Mesendoderm (in vitro differentiated cells): ENCODE results near the gene ZNRF3.
A peak's percentile ranks its signal among the peaks of the same experiment; 100 is the strongest.
"Not testable (repeated sequence)": the region's sequence is repeated elsewhere in the genome, so short reads cannot be mapped to it uniquely, and the experiment has no call there.

ENCODE experiments used
- DNase-seq: peaks from one replicate; pipeline ENCODE4 v3.0.0; 2013
- H2AK5ac ChIP-seq: 2 replicates; pipeline ENCODE4 v1.6.1; 2013; ENCODE audit warnings: low read length, inconsistent platforms
- H2BK120ac ChIP-seq: 2 replicates; pipeline ENCODE4 v1.6.1; 2013; ENCODE audit warnings: low read depth, mild to moderate bottlenecking, low read length, moderate library complexity, mixed read lengths
- H2BK15ac ChIP-seq: replicated peaks from 2 replicates; pipeline ENCODE4 v1.6.1; 2013; ENCODE audit warnings: low read depth, mild to moderate bottlenecking, moderate library complexity
- H2BK5ac ChIP-seq: 2 replicates; pipeline ENCODE4 v1.6.1; 2013; ENCODE audit warnings: low read length, inconsistent platforms
- H3K18ac ChIP-seq: 2 replicates; pipeline ENCODE4 v1.6.1; 2013; ENCODE audit warnings: mild to moderate bottlenecking, low read length, mixed read lengths
- H3K23ac ChIP-seq: one replicate; pipeline ENCODE4 v1.6.1; 2013; ENCODE audit warnings: low read length
- H3K27ac ChIP-seq: 2 replicates; pipeline ENCODE4 v1.5.1; 2013; ENCODE audit warnings: low read depth, mild to moderate bottlenecking, inconsistent platforms, low read length, moderate library complexity
- H3K27me3 ChIP-seq: 2 replicates; pipeline ENCODE4 v1.6.1; 2013; ENCODE audit warnings: low read length, control low read depth, mild to moderate bottlenecking, inconsistent platforms; ENCODE audit not compliant: insufficient read depth, poor library complexity
- H3K36me3 ChIP-seq: 2 replicates; pipeline ENCODE4 v1.6.1; 2013; ENCODE audit warnings: low read length, inconsistent platforms; ENCODE audit not compliant: control insufficient read depth, insufficient read depth
- H3K4ac ChIP-seq: one replicate; pipeline ENCODE4 v1.6.1; 2013; ENCODE audit warnings: low read depth, mild to moderate bottlenecking, low read length, moderate library complexity
- H3K4me1 ChIP-seq: 2 replicates; pipeline ENCODE4 v1.6.1; 2013; ENCODE audit warnings: low read depth, low read length, inconsistent platforms; ENCODE audit not compliant: control insufficient read depth
- H3K4me2 ChIP-seq: 2 replicates; pipeline ENCODE4 v1.6.1; 2013; ENCODE audit warnings: low read length
- H3K4me3 ChIP-seq: 2 replicates; pipeline ENCODE4 v1.5.1; 2013; ENCODE audit warnings: mild to moderate bottlenecking, low read length
- H3K56ac ChIP-seq: one replicate; pipeline ENCODE4 v1.6.1; 2013; ENCODE audit warnings: low read length
- H3K79me1 ChIP-seq: 2 replicates; pipeline ENCODE4 v1.6.1; 2013; ENCODE audit warnings: low read length, inconsistent platforms
- H3K79me2 ChIP-seq: 2 replicates; pipeline ENCODE4 v1.6.1; 2013; ENCODE audit warnings: mild to moderate bottlenecking, low read length; ENCODE audit not compliant: control insufficient read depth, insufficient read depth
- H3K9ac ChIP-seq: 2 replicates; pipeline ENCODE4 v1.6.1; 2013; ENCODE audit warnings: low read length, inconsistent platforms
- H4K5ac ChIP-seq: one replicate; pipeline ENCODE4 v1.6.1; 2013; ENCODE audit warnings: low read length
- H4K8ac ChIP-seq: one replicate; pipeline ENCODE4 v1.6.1; 2013; ENCODE audit warnings: low read depth, mild to moderate bottlenecking, control low read depth, low read length, moderate library complexity
- WGBS: extraction: QIAGEN DNeasy Blood & Tissue Kit; methylation state at CpG from one replicate; pipeline ENCODE4 v1.1.7; 2013; ENCODE audit warnings: low lambda C conversion rate, missing lambda C conversion rate; ENCODE audit not compliant: insufficient coverage; ENCODE audit errors: extremely low coverage; 5-methylcytosine and 5-hydroxymethylcytosine counted together

Gene ZNRF3

DNA sequence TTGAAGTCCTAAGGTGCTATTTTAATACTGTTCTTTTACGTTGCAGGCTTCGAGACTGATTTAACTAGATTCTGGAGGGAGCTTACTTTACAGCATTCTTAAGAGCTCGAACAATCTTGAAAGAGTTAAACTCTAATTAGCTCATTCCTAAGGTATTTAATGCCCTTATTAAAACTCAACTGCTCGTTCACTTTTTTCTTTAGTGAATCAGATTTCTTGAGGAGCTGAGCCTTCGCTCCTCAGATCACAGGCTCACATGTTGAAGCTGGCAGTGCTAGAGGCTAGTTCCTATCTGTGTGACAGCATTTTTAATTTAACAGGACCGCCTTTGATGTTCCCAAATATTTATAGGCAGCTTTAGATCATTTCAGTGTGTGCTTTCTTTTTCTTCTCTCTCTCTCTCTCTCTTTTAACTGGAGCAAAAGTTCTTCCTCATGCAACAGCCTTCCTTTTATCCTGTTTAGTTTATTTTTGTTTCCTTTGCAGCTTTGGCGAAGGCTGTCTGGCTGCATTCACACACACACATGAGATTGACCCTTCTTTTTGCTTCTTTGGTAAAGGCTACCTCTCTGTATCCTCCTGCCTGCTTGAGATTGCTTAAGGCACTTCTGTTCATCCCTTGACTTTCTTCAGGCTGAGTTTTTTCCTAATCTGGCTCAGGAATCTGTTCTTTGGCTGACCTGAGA, 21.0 kb downstream of the ZNRF3 start:
- Histone ChIP-seq H4K5ac (no peak overlapping the region), H2AK5ac (no peak overlapping the region), H3K23ac (no peak overlapping the region), H3K79me1 (peaks cover 31% of the 10 kb centered on the region), H3K9ac (peak overlapping the region; percentile 42), H3K79me2 (peaks cover 84% of the 10 kb centered on the region), H3K4me2 (no peak overlapping the region), H2BK120ac (no peak overlapping the region), H2BK5ac (no peak overlapping the region), H3K4ac (no peak overlapping the region), H3K18ac (no peak overlapping the region), H3K27me3 (no peaks in the 10 kb centered on the region), H3K27ac (no peak overlapping the region), H3K56ac (peak overlapping the region; percentile 45), H3K4me3 (no peak overlapping the region), H4K8ac (no peak overlapping the region), H3K4me1 (peaks cover 17% of the 10 kb centered on the region), H2BK15ac (no peak overlapping the region), H3K36me3 (no peaks in the 10 kb centered on the region)
- DNase-seq: peak; percentile 60
- no CpG with 5 or more reads among the region's 7 CpGs for WGBS

DNA sequence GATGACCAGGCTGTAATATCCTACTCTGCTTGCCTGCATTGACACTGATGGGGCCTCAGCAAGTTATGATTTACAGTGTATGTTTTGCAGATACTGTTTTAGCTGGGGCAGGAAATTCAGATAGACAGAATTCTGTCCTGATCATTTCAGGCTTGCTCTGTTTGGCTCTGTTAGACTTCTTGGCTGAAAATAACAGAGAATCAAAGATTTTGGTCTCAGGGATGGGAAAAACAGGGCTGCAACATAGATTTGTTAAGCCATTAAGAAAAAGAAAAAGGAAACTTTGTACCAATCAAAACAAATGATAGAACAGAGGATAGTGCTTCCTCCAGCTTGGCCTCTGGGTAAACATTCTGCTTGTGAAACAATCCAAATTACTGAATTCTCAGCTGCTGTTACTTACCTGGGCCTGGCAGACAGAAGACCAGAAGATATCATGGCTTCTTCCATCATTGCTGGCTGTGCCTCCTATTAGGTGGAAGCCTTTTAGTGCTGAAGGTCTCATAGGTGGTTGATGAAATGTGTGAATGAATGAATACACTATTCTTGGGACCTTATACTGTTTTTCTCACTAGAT, 22.0 kb downstream of the ZNRF3 start:
- H3K79me1 ChIP-seq: peaks cover 26% of the 10 kb centered on the region
- H2BK120ac ChIP-seq: no peak overlapping the region
- no peak overlapping the region for H4K5ac ChIP-seq
- H3K4me2 ChIP-seq: no peak overlapping the region
- H3K56ac ChIP-seq: no peak overlapping the region
- H3K79me2 ChIP-seq: peaks cover 81% of the 10 kb centered on the region
- H3K36me3 ChIP-seq: no peaks in the 10 kb centered on the region
- no peak overlapping the region for H3K27ac ChIP-seq
- no peak overlapping the region for H2BK5ac ChIP-seq
- H3K18ac ChIP-seq: no peak overlapping the region
- no peak overlapping the region for H3K4me3 ChIP-seq
- no peak overlapping the region for H2AK5ac ChIP-seq
- H2BK15ac ChIP-seq: no peak overlapping the region
- H3K27me3 ChIP-seq: no peaks in the 10 kb centered on the region
- H3K23ac ChIP-seq: no peak overlapping the region
- no peak overlapping the region for H3K4ac ChIP-seq
- H4K8ac ChIP-seq: no peak overlapping the region
- peaks cover 11% of the 10 kb centered on the region for H3K4me1 ChIP-seq
- no peak for DNase-seq
- H3K9ac ChIP-seq: no peak overlapping the region

DNA sequence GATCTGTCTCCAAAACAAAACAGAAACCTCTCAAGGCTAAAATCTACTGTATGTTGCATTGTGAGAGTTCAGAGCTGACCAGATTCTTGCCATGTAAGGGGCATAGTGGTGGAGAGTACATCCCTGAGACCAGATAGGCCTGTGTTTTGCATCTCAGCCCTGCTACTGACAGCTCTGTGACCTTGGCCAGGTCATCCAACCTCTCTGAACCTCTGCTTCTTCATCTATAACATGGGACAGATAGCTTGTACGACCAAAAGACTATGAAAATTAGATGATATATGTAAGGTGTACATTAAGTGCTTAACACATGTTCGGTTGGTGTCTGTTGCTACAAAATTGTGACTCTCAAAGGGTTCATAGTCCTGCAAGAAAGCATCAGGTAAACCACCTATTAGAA, 22.9 kb downstream of the ZNRF3 start:
- WGBS: no CpG with 5 or more reads among the region's 2 CpGs
- Histone ChIP-seq H3K4me1 (peaks cover 15% of the 10 kb centered on the region), H3K4me2 (no peak overlapping the region)

DNA sequence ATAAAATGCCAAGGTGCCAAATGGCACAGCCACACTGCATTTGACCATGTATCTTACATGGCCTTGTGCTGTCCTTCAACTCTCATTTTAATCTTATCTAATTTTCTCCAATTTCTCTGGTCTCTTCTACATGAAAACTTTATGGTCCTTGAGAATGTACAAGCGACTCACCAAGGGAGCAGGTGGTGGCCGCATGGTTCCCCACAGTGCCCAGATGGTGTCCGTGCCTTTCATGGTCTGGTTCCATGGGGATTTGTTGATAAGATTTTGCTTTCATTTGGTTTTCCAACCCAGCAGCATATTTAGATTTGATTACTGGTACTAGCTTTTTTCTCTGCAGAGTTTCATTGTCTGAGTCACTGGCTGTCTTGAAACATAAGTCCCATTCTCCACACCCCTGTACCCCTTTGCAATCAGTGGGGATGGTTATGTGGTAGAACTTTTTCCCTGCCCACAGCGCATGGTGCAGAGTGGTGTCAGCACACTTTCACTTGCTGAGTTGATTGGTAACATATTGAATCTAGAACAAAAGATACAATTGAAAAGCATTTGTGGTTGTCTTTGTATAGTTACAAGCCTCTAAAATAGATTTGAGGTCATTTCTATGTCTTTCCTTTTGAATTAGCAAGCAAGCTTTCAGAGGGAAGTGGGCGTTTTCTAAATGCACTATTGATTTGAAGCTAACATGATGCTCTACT, 24.1 kb downstream of the ZNRF3 start:
- Histone ChIP-seq H3K79me1 (peaks cover 34% of the 10 kb centered on the region), H2BK5ac (no peak overlapping the region), H4K8ac (no peak overlapping the region), H3K4me2 (no peak overlapping the region), H3K23ac (no peak overlapping the region), H2BK15ac (no peak overlapping the region), H3K27me3 (no peaks in the 10 kb centered on the region), H3K36me3 (no peaks in the 10 kb centered on the region), H3K27ac (no peak overlapping the region), H3K9ac (no peak overlapping the region), H3K18ac (no peak overlapping the region), H4K5ac (no peak overlapping the region), H2BK120ac (no peak overlapping the region), H3K4me1 (peaks cover 22% of the 10 kb centered on the region), H3K56ac (no peak overlapping the region), H3K4ac (no peak overlapping the region), H3K79me2 (peaks cover 78% of the 10 kb centered on the region), H3K4me3 (no peak overlapping the region), H2AK5ac (no peak overlapping the region)
- no peak for DNase-seq
- WGBS: no CpG with 5 or more reads among the region's 5 CpGs

More for the DNA sequence above, 22.9 kb downstream of the ZNRF3 start:
- Histone ChIP-seq H3K27me3 (no peaks in the 10 kb centered on the region), H2BK15ac (no peak overlapping the region), H3K23ac (no peak overlapping the region), H3K4me3 (no peak overlapping the region), H3K79me2 (peaks cover 82% of the 10 kb centered on the region), H2AK5ac (no peak overlapping the region), H2BK5ac (no peak overlapping the region), H3K79me1 (peaks cover 33% of the 10 kb centered on the region), H3K4ac (no peak overlapping the region), H3K27ac (no peak overlapping the region), H4K5ac (no peak overlapping the region), H3K9ac (no peak overlapping the region), H3K36me3 (no peaks in the 10 kb centered on the region), H3K56ac (no peak overlapping the region), H4K8ac (no peak overlapping the region), H2BK120ac (no peak overlapping the region), H3K18ac (no peak overlapping the region)
- DNase-seq: no peak

DNA sequence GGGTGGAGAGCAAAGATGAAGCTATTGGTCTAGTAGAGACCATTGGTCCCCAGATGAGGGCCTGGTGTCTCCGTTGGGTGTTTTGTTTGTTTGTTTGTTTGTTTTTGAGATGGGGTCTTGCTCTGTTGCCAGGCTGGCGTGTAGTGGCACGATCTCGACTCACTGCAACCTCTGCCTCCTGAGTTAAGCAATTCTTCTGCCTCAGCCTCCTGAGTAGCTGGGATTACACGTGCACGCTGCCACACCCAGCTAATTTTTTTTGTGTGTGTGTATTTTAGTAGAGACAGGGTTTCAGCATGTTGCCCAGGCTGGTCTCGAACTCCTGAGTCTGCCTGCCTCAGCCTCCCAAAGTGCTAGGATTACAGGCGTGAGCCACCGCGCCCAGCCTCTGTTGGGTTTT, 25.4 kb downstream of the ZNRF3 start:
- not testable (repeated sequence) for H2BK5ac ChIP-seq, DNase-seq, H3K36me3 ChIP-seq, H3K23ac ChIP-seq, H4K5ac ChIP-seq, H2BK120ac ChIP-seq, H3K4ac ChIP-seq, H3K4me2 ChIP-seq, H4K8ac ChIP-seq, H3K56ac ChIP-seq, H3K27me3 ChIP-seq, H3K27ac ChIP-seq, H3K9ac ChIP-seq, H2BK15ac ChIP-seq, H2AK5ac ChIP-seq, H3K4me3 ChIP-seq
- Histone ChIP-seq H3K18ac (peak overlapping the region; percentile 23), H3K79me2 (peaks cover 76% of the 10 kb centered on the region), H3K79me1 (peaks cover 30% of the 10 kb centered on the region), H3K4me1 (peaks cover 14% of the 10 kb centered on the region)
- WGBS: no CpG with 5 or more reads among the region's 10 CpGs
